Stimulated activated CD4-positive, alpha-beta T cell treated with anti-CD3 and anti-CD28 coated beads, Interleukin-12 subunit alpha, Interleukin-12 subunit beta, amount 100 ng/mL, for 48 hours (primary cell): ENCODE results near the gene NTNG2.

Experiments used
- DNase-seq, 3 donors: peaks; one replicate each; pipeline ENCODE4 v3.0.0-alpha.2; 2020; ENCODE audit warnings: low read depth in 2 of 3, low spot score in 1 of 3

The NTNG2 gene

DNA sequence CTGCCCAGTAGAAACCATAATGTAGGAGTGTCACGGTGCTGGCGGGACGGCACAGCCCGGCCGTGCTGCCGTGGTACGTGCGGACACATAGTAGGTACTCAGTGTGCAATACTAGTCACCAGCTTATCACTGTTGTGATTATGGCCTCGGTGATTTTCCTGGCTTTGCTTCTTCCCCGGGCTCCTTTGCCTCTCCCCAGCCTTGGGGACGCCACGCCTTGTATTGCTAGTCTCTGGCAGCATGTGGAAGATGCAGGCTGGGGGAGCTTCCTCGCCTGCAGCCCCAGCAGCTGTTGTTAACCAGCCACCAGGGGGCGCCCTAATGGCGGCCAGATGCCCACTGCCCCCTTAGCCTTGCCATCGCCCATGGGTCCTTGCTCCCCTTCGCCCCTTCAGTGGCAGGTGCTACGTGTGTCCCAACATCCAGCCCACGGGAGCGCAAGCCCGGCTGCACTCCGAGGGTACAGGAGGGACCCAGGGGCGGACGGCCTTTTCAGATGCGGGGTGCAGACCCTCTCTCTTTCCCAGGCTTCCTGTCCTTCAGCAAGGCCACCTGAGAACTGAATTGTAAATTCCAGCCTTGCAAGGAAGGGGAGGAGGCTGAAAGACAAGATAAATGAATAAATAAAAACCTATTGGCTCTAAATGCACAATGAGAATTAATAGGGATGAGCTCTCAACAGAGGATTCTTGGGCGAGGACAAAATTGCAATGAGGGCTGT is 8.0 kb downstream of the NTNG2 start:
- peak; percentile 30 to 42 (median 38) for DNase-seq

DNA sequence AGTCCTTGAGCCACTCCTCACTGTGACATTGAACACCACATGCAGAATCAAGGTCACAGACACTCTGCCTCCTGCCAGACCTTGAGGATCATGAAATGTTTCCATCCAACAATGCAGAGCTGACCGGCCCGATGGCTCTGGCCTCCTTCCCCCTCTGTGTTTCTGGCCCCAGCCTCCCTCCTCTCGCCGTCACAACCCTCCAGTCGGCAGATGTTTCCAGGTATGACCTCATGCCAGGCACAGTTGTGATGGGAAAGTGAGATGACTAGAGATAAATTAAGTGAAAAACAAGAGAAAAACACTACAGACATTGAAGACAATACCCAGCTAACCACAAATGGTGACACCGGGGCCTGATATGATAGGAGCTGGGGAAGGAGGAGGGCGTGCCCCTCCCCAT is 9.8 kb downstream of the NTNG2 start:
- no peak for DNase-seq

- no peak for DNase-seq
Observed at GRCh38 chr9:132172185-132172584, 10.3 kb downstream of the NTNG2 start.

DNA sequence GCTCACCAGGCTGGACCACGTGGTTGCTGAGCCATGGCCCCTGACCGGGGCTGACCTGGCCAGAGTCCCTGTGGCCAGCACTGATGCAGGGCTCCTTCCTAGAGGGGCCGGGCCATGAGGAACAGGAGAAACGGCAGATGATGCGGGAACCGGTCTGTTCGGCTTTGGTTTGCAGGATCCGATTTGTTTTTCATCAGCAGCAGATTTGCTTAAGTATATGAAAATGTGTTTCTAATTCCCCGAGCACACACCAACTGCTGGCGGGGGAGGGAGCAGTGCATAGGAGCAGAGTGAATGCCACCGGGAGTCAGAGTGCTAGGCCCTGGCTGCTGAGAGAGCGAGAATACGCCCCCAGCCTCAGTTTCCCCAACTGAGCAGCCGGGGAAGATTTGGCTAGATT is 13.6 kb downstream of the NTNG2 start:
- DNase-seq: no peak

- no peak for DNase-seq
Observed at GRCh38 chr9:132176338-132176737, 14.5 kb downstream of the NTNG2 start.

DNA sequence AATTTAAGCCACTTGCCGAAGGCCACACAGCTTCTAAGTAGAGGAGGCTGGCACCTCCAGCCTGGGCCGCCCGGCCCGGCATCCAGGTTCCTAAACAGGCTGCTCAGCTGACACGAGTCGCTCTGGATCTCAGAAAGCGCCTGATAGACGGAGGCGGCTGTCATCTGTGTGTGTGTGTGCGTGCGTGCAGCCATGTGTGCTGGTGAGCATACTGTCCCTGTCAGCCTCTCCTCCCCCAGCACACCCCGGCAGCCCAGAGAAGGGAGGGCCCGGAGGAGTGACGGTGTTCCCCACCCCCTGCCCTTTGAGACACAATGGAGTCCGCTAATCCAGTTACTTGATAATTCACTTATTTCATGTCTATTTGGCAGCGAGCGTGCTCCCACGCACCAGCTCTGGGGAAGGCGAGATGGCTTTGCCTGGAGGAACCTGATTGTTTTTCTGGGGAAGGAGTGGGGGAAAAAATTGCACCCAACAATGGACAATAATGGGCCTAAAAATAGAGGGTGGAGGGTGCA is 20.0 kb downstream of the NTNG2 start:
- DNase-seq: no peak

DNA sequence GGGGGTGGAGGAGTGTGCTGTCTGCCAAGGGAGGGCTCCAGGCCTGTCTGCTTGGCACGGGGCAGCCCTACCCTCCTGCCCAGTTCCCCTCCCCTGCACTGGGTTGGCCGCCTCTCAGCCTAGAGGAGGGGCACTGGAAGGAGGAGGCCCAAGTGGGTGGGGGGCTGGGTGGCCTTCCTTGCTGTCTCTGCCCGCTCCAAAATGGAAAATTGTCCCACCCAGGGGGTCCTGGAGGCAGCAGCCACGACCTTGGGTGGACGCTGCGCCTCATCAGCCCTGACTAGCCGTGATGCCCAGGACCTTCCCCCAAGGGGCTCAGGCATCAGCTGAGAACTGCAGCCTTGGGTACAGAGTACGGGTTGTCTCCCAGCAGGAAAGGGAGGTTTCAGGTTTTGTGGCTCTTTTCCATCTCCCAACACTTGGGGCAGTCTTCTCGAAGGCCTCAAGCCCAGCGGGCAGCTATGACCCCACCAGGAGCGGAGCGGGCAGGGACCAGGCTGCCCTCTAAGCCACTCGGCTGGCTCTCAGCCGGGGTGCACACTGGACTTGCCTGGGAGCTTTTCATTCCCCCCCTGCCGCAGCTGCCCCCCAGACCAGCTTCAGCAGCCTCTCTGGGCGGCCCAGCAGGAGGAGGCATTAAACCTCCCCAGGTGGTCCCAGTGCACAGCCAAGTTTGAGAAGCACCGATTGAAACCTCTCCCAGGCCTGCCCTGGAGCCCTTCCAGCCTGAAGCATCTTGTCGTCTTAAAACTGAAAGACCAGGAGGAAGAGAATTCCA is 20.6 kb downstream of the NTNG2 start:
- no peak for DNase-seq

GRCh38 chr9:132183134-132183533 is 21.3 kb downstream of the NTNG2 start:
- no peak for DNase-seq

- no peak for DNase-seq
Observed at GRCh38 chr9:132183715-132184114, 21.9 kb downstream of the NTNG2 start.

- DNase-seq: no peak
Observed at GRCh38 chr9:132184124-132184523, 22.3 kb downstream of the NTNG2 start.

- no peak for DNase-seq
Observed at GRCh38 chr9:132185073-132186009, 23.5 kb downstream of the NTNG2 start.

DNA sequence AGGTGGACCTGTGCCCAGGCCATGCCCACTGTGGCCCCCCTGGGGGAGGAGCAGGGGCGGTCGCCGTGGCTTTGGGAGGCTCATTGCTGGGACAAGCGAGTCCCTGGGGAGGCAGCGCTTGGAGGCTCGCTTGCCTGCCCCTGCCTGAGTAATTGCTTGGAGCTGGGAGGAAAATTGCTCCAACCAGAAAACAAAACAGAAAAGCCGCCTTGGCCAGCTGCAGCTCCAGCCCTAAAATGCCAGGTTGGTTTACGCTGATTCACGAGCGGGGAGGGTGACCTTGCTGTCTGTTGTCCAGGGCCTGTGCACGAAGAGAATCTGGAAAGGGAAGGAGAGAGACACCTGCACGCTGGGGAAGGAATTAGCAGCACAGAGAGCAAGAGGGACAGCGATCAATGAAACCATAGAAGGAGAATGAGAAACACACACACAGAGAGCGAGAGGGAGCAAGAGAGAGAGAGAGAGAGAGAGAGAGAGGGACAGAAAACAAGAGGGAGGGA is 25.3 kb downstream of the NTNG2 start:
- DNase-seq: no peak

DNA sequence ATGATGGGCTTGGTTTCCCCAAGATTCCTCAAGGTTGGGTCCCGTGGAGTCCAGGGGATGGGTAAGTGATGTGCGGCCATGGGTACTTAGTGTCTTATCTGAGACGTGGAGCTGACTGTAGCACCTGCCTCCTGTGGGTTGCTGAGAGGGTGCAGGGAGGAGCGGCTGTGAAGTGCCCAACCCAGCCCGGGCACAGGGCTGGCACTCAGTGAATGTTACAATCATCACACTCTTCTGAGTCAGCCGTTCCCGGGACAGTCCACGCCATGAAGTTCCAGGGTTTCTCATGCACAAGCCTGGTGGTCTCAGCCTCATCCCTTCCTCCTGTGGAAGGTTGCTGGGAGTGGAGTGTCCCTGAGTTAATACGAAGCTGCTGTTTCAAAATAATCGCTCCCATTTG is 29.1 kb downstream of the NTNG2 start:
- DNase-seq: no peak

GRCh38 chr9:132192728-132193127 is 30.9 kb downstream of the NTNG2 start:
- no peak for DNase-seq

DNA sequence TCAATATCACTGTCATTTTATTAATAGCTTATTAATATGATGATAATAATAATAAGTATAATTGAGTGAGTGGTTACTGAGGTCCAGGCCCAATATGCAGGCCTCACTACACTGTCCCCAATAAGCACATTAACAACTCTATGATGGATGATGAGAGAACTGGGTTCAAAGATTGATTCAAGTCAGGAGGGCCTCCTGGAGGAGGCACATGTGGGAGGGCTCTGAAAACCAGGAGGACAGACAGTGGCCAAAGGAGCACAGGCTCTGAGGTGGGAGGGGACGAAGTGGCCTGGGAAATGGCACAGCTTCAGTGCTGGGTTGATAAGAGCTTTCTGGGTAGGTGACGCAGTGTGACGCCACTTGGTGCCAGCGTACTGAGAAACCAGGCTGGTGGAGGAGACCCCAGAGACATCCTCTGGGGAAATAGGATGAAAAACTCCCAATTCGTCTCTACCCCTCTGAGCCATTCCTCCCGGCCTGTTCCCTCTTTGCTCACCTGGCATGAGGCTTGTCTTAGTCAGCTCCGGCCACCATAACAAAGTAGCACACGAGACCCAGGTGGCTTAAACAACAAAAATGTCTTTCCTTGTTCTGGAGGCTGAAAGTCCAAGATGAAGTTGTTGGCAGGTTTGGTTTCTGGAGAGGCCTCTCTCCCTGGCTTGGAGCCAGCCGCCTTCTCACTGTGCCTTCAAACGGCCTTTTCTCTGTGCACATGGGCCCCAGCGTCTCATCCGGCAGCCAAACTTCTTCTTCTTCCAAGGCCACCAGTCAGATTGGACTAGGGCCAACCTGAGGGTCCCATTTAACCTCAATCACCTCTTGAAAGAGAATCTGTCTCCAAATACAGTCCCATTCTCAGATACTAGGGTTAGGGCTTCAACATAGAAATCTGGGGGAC is 31.6 kb downstream of the NTNG2 start:
- no peak for DNase-seq

DNA sequence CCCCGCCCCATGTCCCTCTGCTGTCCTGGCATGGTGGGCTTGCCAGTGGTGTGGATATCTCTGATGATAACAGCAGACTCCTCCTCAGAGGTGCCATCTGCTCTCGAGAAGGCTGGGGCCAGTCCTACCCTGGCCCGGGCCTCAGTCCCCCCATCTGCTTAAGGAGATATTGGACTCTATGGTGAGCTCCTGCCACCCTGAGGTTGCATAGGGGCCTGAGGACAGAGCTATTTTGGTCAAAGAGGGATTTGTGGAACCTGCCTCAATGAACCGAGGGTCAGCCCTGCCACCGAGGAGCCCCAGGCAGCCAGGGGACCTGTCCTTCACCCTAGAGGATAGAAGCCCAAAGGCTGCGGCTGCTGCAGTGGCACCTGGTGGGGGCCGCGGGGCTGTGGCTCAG is 32.6 kb downstream of the NTNG2 start:
- no peak for DNase-seq

DNA sequence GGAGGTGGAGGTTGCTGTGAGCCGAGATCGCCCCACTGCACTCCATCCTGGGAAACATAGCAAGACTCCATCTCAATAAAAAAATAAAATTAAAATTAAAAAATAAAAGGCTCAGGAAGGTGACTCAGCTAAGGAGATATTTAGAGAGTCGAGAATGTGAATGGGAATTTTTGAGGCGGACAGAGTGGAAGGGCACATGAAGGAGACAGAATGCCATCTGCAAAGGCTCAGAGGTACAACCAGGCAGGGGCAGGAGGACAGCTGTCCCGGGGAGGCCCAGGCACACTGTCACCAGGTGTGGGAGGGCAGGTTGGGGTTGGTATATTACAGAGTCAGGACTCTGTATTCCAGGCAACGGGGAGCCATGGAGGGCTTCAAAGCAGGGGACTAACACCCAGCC is 35.5 kb downstream of the NTNG2 start:
- no peak for DNase-seq

DNA sequence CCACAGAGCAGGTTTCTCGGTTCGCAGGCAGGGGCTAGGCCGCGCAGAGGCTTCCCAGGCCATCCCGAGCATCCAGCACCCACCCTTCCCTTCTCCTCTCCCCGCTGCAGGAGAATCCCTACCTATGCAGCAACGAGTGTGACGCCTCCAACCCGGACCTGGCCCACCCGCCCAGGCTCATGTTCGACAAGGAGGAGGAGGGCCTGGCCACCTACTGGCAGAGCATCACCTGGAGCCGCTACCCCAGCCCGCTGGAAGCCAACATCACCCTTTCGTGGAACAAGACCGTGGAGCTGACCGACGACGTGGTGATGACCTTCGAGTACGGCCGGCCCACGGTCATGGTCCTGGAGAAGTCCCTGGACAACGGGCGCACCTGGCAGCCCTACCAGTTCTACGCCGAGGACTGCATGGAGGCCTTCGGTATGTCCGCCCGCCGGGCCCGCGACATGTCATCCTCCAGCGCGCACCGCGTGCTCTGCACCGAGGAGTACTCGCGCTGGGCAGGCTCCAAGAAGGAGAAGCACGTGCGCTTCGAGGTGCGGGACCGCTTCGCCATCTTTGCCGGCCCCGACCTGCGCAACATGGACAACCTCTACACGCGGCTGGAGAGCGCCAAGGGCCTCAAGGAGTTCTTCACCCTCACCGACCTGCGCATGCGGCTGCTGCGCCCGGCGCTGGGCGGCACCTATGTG is 36.1 kb downstream of the NTNG2 start:
- no peak for DNase-seq

DNA sequence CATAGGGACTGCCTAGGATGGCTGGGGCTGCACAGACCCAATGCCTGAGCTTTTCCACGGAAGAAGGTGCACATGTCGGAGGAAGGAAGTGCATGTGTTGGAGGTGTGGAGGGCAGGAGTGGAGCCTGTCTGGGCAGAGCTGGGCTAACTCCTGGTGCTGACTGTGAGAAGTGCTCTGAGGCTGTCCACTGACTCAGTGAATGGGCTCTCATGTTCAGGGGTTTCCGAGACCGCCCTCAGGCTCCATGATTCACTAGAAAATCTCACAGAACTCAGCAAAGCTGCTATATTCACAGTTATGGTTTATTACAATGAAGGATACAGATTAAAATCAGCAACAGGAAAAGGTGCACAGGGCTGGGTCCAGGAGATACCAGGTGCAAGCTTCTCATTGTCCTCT is 37.2 kb downstream of the NTNG2 start:
- DNase-seq: no peak

- DNase-seq: no peak
Observed at GRCh38 chr9:132200706-132201105, 38.8 kb downstream of the NTNG2 start.
